HG03558 (cell line): ENCODE data around the gene PNMA8A.
"Not testable (repeated sequence)": the region's sequence is repeated elsewhere in the genome, so short reads cannot be mapped to it uniquely, and the experiment has no call there.

ENCODE experiments used
- ATAC-seq: cut with Tn5 transposase; IDR thresholded peaks from one replicate; pipeline ENCODE4 v1.9.1; 2021; ENCODE audit warnings: moderate number of reproducible peaks; ENCODE audit not compliant: unreplicated experiment; ENCODE audit errors: extremely low read depth

Gene PNMA8A

GRCh38 chr19:46435689-46436088 lies 35.7 kb downstream of the PNMA8A start:
- ATAC-seq, result not testable (repeated sequence)

GRCh38 chr19:46435009-46435408 lies 36.4 kb downstream of the PNMA8A start:
- ATAC-seq, result no peak

- ATAC-seq, result not testable (repeated sequence)
These were observed 37.9 kb downstream of the PNMA8A start for GRCh38 chr19:46433470-46433869.

GRCh38 chr19:46431824-46432223 lies 39.5 kb downstream of the PNMA8A start:
- ATAC-seq, result no peak

- no peak for ATAC-seq
These were observed 41.4 kb downstream of the PNMA8A start for GRCh38 chr19:46429999-46430398.

- no peak for ATAC-seq
These were observed 42.9 kb downstream of the PNMA8A start, which contains the start of gene PNMA8C for GRCh38 chr19:46428239-46429135. PNMA8C (minus strand) TSS chr19:46428936; CDS start chr19:46428359, 577 bp downstream.

GRCh38 chr19:46427518-46428045 lies 43.8 kb downstream of the PNMA8A start:
- ATAC-seq, result no peak

GRCh38 chr19:46426506-46427162 lies 44.7 kb downstream of the PNMA8A start:
- ATAC-seq, result no peak

- no peak for ATAC-seq
These were observed 45.3 kb downstream of the PNMA8A start for GRCh38 chr19:46426035-46426505.

- ATAC-seq, result no peak
These were observed 48.2 kb downstream of the PNMA8A start for GRCh38 chr19:46423188-46423587.

GRCh38 chr19:46422344-46422743 lies 49.0 kb downstream of the PNMA8A start:
- ATAC-seq, result no peak

GRCh38 chr19:46420056-46420455 lies 51.3 kb downstream of the PNMA8A start:
- no peak for ATAC-seq
